Trophoblast cell (in vitro differentiated cells and primary cell): ENCODE data around the gene RIMBP2.

Source experiments
- DNase-seq, 2 donors: peaks; one replicate each; pipeline ENCODE4 v3.0.0-alpha.2; 2016
- H2AFZ ChIP-seq: 2 replicates; pipeline ENCODE4 v1.6.1; 2013; ENCODE audit warnings: low read length, moderate library complexity, mild to moderate bottlenecking; ENCODE audit not compliant: insufficient read depth, poor library complexity
- H2AK5ac ChIP-seq: 2 replicates; pipeline ENCODE4 v1.6.1; 2013; ENCODE audit warnings: mild to moderate bottlenecking, low read length
- H2BK120ac ChIP-seq: 2 replicates; pipeline ENCODE4 v1.6.1; 2013; ENCODE audit warnings: low read length, mild to moderate bottlenecking, moderate library complexity; ENCODE audit not compliant: insufficient read depth, poor library complexity
- H2BK12ac ChIP-seq: 2 replicates; pipeline ENCODE4 v1.6.1; 2013; ENCODE audit warnings: mild to moderate bottlenecking, low read length, moderate library complexity
- H2BK5ac ChIP-seq: 2 replicates; pipeline ENCODE4 v1.6.1; 2013; ENCODE audit warnings: low read length, low read depth, moderate library complexity, mild to moderate bottlenecking; ENCODE audit not compliant: poor library complexity
- H3K14ac ChIP-seq: 2 replicates; pipeline ENCODE4 v1.6.1; 2013; ENCODE audit warnings: mild to moderate bottlenecking, low read length
- H3K18ac ChIP-seq: 2 replicates; pipeline ENCODE4 v1.6.1; 2013; ENCODE audit warnings: mild to moderate bottlenecking, low read length
- H3K23ac ChIP-seq: 2 replicates; pipeline ENCODE4 v1.6.1; 2013; ENCODE audit warnings: low read length
- H3K27ac ChIP-seq: 2 replicates; pipeline ENCODE4 v1.5.1; 2013; ENCODE audit warnings: low read depth, mild to moderate bottlenecking, inconsistent platforms, low read length, moderate library complexity
- H3K27me3 ChIP-seq: 2 replicates; pipeline ENCODE4 v1.6.1; 2013; ENCODE audit warnings: inconsistent platforms, mild to moderate bottlenecking, low read length, moderate library complexity; ENCODE audit not compliant: insufficient read depth
- H3K36me3 ChIP-seq, 2 experiments: 1 replicate in 1 of 2; 2 replicates in 1 of 2; pipeline ENCODE4 v1.6.1; 2013; ENCODE audit warnings: low read length in 2 of 2, mild to moderate bottlenecking in 2 of 2, moderate library complexity in 1 of 2; ENCODE audit not compliant: insufficient read depth in 2 of 2, control insufficient read depth in 1 of 2
- H3K4ac ChIP-seq: 2 replicates; pipeline ENCODE4 v1.6.1; 2013; ENCODE audit warnings: low read depth, mild to moderate bottlenecking, low read length, moderate library complexity
- H3K4me1 ChIP-seq, 2 experiments: 1 replicate in 1 of 2; 2 replicates in 1 of 2; pipeline ENCODE4 v1.6.1; 2013; ENCODE audit warnings: low read length in 2 of 2, mild to moderate bottlenecking in 2 of 2, moderate library complexity in 1 of 2; ENCODE audit not compliant: insufficient read depth in 2 of 2, control insufficient read depth in 1 of 2
- H3K4me2 ChIP-seq: 2 replicates; pipeline ENCODE4 v1.6.1; 2013; ENCODE audit warnings: inconsistent platforms, mild to moderate bottlenecking, low read length, moderate library complexity
- H3K4me3 ChIP-seq: 2 replicates; pipeline ENCODE4 v1.5.1; 2013; ENCODE audit warnings: mild to moderate bottlenecking, low read depth, low read length, inconsistent platforms
- H3K79me1 ChIP-seq: one replicate; pipeline ENCODE4 v1.6.1; 2013; ENCODE audit warnings: low read length
- H3K79me2 ChIP-seq: 2 replicates; pipeline ENCODE4 v1.6.1; 2013; ENCODE audit warnings: low read length, mild to moderate bottlenecking; ENCODE audit not compliant: control insufficient read depth, insufficient read depth, poor library complexity
- H3K9ac ChIP-seq: 2 replicates; pipeline ENCODE4 v1.6.1; 2013; ENCODE audit warnings: mild to moderate bottlenecking, low read length
- H3K9me3 ChIP-seq: 2 replicates; pipeline ENCODE4 v1.6.1; 2013; ENCODE audit warnings: low read depth, mild to moderate bottlenecking, control low read depth, inconsistent platforms, low read length; ENCODE audit not compliant: insufficient read depth
- H4K12ac ChIP-seq: 2 replicates; pipeline ENCODE4 v1.6.1; 2013; ENCODE audit warnings: low read depth, mild to moderate bottlenecking, low read length, moderate library complexity
- H4K8ac ChIP-seq: 2 replicates; pipeline ENCODE4 v1.6.1; 2013; ENCODE audit warnings: low read depth, mild to moderate bottlenecking, low read length, moderate library complexity
- H4K91ac ChIP-seq: one replicate; pipeline ENCODE4 v1.6.1; 2013; ENCODE audit warnings: low read depth, mild to moderate bottlenecking, low read length, moderate library complexity
- WGBS: extraction: QIAGEN DNeasy Blood & Tissue Kit; methylation state at CpG from one replicate; pipeline ENCODE4 v1.1.7; 2013; ENCODE audit warnings: missing lambda C conversion rate; ENCODE audit not compliant: insufficient read length, insufficient coverage; ENCODE audit errors: extremely low coverage; 5-methylcytosine and 5-hydroxymethylcytosine counted together

Gene RIMBP2

DNA sequence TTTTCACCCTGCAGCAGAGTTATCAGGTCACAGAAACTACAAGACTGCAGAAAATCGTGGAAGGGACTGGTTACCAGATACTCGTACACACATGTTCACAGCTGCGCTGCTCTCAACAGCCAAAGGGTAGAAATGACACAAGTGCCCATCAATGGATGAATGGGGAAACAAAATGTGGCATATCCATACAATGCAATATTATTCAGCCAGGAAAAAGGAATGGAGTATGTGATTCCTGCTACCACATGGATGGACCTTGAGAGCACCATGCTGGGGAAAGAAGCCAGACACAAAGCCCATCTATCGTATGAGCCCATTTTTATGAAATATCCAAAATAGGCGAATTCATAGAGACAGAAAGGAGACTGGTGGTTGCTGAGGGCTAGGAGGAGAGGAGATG, 1.7 kb upstream of the RIMBP2 start:
- Histone ChIP-seq H2AFZ (no peak overlapping the region), H3K23ac (no peak overlapping the region), H3K27ac (no peak overlapping the region), H3K36me3 (no peaks in the 10 kb centered on the region), H3K4ac (no peak overlapping the region), H2BK5ac (no peak overlapping the region), H3K79me1 (no peaks in the 10 kb centered on the region), H3K27me3 (peaks cover 28% of the 10 kb centered on the region), H2BK12ac (no peak overlapping the region), H4K8ac (no peak overlapping the region), H4K12ac (no peak overlapping the region), H3K18ac (no peak overlapping the region), H3K4me1 (peaks cover 16 to 19% of the 10 kb centered on the region in 2 experiments), H3K4me3 (no peak overlapping the region), H3K14ac (no peak overlapping the region), H3K79me2 (no peaks in the 10 kb centered on the region), H2AK5ac (no peak overlapping the region), H2BK120ac (no peak overlapping the region), H3K4me2 (no peak overlapping the region), H4K91ac (no peak overlapping the region), H3K9ac (no peak overlapping the region), H3K9me3 (no peaks in the 10 kb centered on the region)
- no peak for DNase-seq
- WGBS = no CpG with 5 or more reads among the region's 5 CpGs

GRCh38 chr12:130716969-130717366, 869 bp upstream of the RIMBP2 start:
- no CpG with 5 or more reads among the region's 11 CpGs for whole genome bisulfite sequencing

GRCh38 chr12:130715150-130715997, 725 bp downstream of the RIMBP2 start:
- Histone ChIP-seq H3K14ac (no peak overlapping the region), H3K79me1 (no peaks in the 10 kb centered on the region), H3K18ac (no peak overlapping the region), H3K79me2 (no peaks in the 10 kb centered on the region), H3K4ac (no peak overlapping the region), H2BK5ac (no peak overlapping the region), H3K4me3 (peak overlapping the region; percentile 42), H4K8ac (no peak overlapping the region), H3K9me3 (peaks cover 2% of the 10 kb centered on the region), H2AK5ac (no peak overlapping the region), H2BK12ac (no peak overlapping the region), H2BK120ac (no peak overlapping the region), H4K91ac (no peak overlapping the region), H3K4me2 (peak overlapping the region; percentile 86), H3K9ac (no peak overlapping the region), H3K36me3 (no peaks in the 10 kb centered on the region), H3K23ac (no peak overlapping the region), H4K12ac (no peak overlapping the region), H3K27ac (no peak overlapping the region), H3K4me1 (peaks cover 16 to 19% of the 10 kb centered on the region in 2 experiments), H3K27me3 (peaks cover 28% of the 10 kb centered on the region), H2AFZ (peak overlapping the region; percentile 23)
- DNase-seq = no peak
- WGBS = no CpG with 5 or more reads among the region's 42 CpGs

More at GRCh38 chr12:130716969-130717366, 869 bp upstream of the RIMBP2 start:
- no peak overlapping the region for H2BK120ac ChIP-seq
- H3K4me2 ChIP-seq = peak overlapping the region; percentile 86
- peaks cover 28% of the 10 kb centered on the region for H3K27me3 ChIP-seq
- H3K4me1 ChIP-seq = peaks cover 16 to 19% of the 10 kb centered on the region in 2 experiments
- no peak overlapping the region for H4K8ac ChIP-seq
- no peak overlapping the region for H2BK12ac ChIP-seq
- no peak overlapping the region for H3K23ac ChIP-seq
- no peak overlapping the region for H3K4me3 ChIP-seq
- no peak overlapping the region for H3K14ac ChIP-seq
- no peaks in the 10 kb centered on the region for H3K79me1 ChIP-seq
- peaks cover 2% of the 10 kb centered on the region for H3K9me3 ChIP-seq
- no peak overlapping the region for H3K4ac ChIP-seq
- H3K18ac ChIP-seq = no peak overlapping the region
- H3K9ac ChIP-seq = no peak overlapping the region
- no peak overlapping the region for H4K12ac ChIP-seq
- H3K79me2 ChIP-seq = no peaks in the 10 kb centered on the region
- H2BK5ac ChIP-seq = no peak overlapping the region
- no peak overlapping the region for H3K27ac ChIP-seq
- no peaks in the 10 kb centered on the region for H3K36me3 ChIP-seq
- H4K91ac ChIP-seq = no peak overlapping the region
- no peak for DNase-seq
- no peak overlapping the region for H2AK5ac ChIP-seq
- H2AFZ ChIP-seq = no peak overlapping the region

DNA sequence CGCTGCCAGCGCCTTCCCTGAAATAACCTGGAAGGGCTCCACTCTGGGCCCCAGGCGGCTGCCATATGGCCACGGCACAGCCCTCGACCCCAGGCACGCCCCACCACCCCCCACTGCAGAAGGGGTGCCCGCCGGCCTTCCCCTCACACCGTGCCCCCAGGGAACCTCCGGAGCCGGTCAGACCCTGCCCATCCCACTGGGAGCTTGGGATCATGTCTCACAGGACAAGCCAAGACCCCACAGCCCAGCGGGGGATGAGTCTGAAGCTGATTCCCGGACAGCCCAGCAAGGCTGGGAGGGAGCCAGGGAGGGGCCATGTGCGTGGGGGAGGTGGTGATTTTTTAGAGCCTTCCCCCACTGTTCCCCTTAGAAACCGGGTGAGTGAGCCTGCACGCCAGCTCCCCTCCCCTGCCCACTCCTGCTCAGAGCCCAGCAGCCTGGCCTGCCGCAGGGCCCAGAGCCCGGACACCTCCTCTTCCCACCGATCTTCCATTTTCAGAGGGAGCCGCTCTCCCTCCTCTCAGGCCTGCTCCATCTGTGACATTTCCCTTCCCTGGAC, 1.4 kb downstream of the RIMBP2 start:
- H3K4me2 ChIP-seq = peak overlapping the region; percentile 86
- H4K91ac ChIP-seq = no peak overlapping the region
- no peaks in the 10 kb centered on the region for H3K79me1 ChIP-seq
- no peak overlapping the region for H2BK12ac ChIP-seq
- no peaks in the 10 kb centered on the region for H3K36me3 ChIP-seq
- H2AFZ ChIP-seq = peak overlapping the region; percentile 17
- H4K8ac ChIP-seq = no peak overlapping the region
- no peak overlapping the region for H3K27ac ChIP-seq
- H2BK5ac ChIP-seq = no peak overlapping the region
- no peak overlapping the region for H3K4ac ChIP-seq
- no peak for DNase-seq
- peaks cover 28% of the 10 kb centered on the region for H3K27me3 ChIP-seq
- H3K4me3 ChIP-seq = no peak overlapping the region
- H2AK5ac ChIP-seq = no peak overlapping the region
- no peak overlapping the region for H2BK120ac ChIP-seq
- H3K9ac ChIP-seq = no peak overlapping the region
- no peak overlapping the region for H4K12ac ChIP-seq
- no peak overlapping the region for H3K14ac ChIP-seq
- H3K9me3 ChIP-seq = peaks cover 2% of the 10 kb centered on the region
- no peaks in the 10 kb centered on the region for H3K79me2 ChIP-seq
- WGBS = no CpG with 5 or more reads among the region's 20 CpGs
- no peak overlapping the region for H3K23ac ChIP-seq
- no peak overlapping the region for H3K18ac ChIP-seq
- peaks cover 16 to 19% of the 10 kb centered on the region in 2 experiments for H3K4me1 ChIP-seq
